Measurements from ENCODE around the gene ADAMTS12.
"Not testable (repeated sequence)": the region's sequence is repeated elsewhere in the genome, so short reads cannot be mapped to it uniquely, and the experiment has no call there.

ADAMTS12 gene

DNA sequence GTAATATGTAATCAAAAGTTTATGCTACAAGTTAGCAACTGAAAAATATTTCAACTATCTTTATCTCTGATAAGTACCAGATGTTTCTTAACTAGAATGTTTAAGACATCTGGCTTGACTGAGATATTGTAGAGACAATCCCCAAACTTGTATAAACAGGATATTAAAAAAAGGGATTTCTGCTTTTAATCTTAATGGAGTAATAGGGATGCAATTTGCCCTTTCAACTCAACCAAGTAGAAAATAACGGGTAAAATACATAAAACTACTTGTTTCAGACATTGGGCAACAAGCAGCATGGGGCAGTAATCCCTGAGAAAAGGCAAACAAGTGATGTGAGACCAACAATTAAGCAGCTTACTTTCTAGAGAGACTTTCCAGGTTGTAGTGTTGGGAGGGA, 9.4 kb upstream of the ADAMTS12 start:
- no peak for DNase-seq

DNA sequence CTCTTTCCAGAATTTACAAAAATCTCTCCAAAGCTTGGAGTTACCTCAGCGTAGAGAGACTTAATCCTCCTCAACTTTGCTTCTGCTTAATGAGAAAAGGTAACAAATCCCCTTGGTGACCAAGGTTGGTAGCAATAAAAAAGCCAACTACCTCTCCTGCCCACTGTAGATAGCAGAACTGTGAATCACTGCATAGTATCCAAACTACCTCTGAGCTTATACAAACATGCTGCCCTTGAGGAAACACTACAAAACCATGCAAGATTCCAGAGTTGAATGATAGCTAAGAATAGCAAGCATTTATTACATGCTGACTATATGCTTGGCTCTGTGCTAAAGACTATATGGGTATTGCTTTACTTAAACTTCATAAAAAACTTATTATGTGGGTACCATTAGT, 2.8 kb upstream of the ADAMTS12 start:
- DNase-seq, result no peak

DNA sequence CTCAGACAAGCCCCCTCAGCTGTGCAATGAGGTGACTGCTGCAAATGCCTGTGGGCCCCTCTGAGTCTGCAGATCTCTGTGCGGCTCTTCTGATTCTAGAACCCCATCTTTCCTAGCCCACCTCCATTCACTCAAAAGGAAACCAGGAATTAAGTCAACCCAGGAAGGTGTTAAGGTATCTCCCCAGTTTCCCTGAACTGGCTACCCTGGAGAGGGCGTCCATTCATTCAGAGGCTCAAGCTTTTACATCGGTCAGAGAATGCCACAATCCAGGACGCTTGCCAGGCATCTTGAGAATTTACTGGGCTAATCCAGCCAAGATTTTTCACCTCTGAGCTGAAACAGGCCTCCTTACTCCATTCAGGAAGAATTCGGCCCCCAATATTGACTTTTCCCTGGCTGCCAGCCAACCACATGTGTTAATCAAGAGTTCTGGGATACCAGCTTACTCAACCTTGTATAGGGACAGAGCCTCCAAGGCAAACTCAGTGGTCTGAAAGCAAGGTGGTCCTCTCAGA, 889 bp upstream of the ADAMTS12 start:
- no peak for DNase-seq

GRCh38 chr5:33891446-33891787, 373 bp downstream of the ADAMTS12 start:
- no peak for DNase-seq

DNA sequence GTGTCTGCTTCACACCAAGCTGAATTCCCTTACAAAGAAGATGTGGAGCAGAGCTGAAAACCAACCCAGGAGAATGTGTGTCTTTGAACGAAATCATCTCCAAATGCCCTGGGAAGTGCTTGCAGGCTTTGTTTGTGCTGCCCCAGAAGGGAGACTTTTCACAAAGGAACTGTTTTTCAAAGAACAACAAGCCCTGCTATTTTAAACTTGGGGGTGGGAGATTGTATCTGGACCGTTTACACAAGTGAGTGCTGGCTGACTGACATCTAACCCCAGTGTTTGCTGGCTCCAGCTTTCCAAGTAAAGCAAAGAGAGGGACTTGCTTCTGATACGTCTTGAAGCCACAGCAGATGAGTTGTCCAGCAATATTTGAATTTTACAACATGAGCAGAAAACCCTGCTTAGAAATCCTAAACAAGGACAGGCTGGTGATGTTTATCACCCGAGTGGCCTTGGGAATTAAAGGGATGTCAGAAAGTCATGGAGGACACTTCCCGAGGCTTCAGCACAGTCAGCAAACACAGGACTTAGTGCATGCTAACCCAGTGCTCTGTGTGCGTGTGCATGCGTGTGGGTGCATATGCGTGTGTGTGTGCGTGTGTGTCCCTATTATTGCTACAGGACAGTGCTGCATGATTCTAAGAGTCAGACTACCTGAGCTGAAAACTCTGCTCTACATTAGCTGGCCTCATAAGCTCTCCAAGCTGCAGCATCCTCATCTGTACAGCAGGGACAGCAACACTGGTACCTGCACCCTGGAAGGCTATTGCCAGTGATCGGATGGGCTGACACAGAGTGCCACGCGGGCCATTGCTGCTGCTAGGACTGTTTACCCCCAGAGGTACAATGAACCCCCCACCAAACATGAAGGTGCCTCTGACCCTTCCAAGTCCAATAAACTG, 1.4 kb downstream of the ADAMTS12 start:
- DNase-seq, result no peak

GRCh38 chr5:33888587-33888986, 3.2 kb downstream of the ADAMTS12 start:
- no peak for DNase-seq

DNA sequence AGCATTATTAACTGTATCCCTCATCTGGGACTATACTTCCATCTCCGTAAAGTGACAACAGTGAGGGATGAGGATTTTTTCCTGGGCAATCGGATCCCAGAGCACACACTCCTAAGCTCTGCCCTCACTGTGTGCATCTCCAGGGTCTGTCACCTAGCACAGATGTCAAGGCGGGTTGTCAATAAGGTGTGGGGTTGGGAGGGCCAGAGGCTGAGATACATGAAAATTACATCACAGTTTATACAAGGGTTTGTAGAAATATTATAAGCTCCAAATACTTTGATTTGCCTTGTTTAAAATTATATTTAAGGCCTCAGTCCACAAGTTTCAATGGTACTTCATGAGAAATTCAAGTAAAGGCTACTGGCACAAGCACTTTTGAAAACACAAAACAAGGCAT, 4.5 kb downstream of the ADAMTS12 start:
- DNase-seq, result no peak

DNA sequence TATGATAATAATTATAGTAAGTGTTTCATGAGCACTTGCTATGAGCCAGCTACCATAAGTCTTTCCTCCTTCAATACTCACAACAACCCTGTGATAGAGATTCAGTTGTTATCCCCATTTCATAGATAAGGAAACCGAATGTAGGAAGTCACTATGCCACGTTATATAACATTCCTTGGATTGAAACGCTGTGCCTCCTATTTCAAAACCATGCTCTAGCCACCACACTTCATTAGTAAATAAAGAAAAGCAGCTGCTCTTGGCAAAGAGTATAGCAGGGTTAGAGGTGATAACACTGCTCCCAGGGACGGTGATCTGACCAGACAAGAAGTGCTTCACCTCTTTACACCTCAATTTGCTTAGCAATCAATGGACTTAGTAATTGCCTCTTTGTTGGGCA, 5.5 kb downstream of the ADAMTS12 start:
- DNase-seq, result no peak

- no peak for DNase-seq
Measured at GRCh38 chr5:33885679-33886078, 6.1 kb downstream of the ADAMTS12 start.

DNA sequence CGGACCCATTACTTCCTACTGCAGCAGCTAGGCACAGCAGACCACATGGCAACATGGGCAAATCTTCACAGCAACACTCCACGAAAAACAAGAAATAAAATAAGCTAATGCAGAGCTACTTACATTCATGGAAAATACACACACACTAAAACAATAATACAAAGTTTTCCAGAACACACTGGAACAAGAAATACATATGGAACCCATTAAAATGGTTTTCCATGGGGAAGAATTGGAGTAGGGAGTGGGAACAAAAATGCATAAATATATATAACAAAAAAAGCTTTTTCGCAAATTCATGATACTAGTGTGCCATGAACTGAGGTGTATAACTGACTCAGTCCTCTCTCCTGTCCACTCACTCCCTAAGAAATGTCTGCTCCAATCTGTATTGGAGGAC, 8.3 kb downstream of the ADAMTS12 start:
- DNase-seq, result no peak

DNA sequence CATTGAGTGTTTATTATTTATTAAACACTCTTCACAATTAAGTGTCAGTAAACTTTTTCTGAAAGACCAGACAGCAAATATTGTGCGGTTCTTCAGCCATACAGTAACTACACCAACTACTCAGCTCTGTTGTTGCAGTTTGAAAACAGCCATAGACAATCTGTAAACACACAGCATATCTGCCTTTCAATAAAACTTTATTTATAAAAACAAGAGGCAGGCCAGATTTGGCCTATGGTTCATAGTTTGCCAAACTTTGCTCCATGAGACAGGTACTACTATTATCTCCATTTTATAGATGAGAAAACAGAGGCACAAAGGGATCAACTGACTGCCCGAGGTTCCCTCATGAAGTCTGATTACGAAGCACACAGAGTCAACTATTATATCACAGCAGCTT, 11.5 kb downstream of the ADAMTS12 start:
- no peak for DNase-seq

DNA sequence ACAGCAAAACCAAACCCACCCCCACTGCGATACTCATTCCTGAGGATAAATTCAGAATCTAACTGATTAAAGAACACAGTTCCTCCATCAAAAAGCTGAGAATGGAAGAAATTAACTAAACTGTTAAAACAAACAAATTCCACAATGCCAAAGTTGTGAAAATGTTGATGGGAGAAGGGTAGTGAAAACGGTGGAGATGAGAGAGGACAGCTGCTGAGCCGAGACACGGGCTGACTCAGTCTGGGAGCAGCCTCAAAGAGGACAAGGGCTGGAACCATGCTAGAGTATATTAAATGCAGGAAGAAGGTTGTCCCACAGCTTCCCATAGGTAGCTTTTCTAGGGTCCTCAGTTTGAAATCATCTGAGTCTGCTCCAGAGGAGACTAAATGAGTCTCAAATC, 14.3 kb downstream of the ADAMTS12 start:
- no peak for DNase-seq

DNA sequence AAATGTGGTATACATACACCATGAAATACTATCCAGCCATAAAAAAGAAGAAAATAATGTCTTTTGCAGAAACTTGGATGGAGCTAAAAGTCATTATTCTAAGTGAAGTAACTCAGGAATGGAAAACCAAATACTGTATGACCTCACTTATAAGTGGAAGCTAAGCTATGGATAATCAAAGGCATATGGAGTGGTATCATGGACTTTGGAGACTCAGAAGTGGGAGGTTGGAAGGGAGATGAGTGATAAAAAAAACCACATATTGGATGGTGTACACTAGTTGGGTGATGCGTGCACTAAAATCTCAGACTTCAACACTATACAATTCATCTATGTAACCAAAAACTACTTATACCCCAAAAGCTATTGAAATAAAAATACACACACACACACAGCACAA, 24.5 kb downstream of the ADAMTS12 start:
- DNase-seq, result no peak

DNA sequence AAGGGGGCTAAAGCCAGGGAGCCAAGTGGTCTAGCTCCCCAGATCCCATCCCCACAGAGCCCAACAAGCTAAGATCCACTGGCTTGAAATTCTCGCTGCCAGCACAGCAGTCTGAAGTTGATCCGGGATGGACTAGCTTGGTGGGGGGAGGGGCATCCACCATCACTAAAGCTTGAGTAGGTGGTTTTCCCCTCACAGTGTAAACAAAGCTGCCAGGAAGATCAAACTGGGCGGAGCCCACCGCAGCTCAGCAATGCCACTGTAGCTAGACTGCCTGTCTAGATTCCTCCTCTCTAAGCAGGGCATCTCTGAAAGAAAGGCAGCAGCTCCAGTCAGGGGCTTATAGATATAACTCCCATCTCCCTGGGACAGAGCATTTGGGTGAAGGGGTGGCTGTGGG, 32.6 kb downstream of the ADAMTS12 start:
- DNase-seq, result not testable (repeated sequence)

DNA sequence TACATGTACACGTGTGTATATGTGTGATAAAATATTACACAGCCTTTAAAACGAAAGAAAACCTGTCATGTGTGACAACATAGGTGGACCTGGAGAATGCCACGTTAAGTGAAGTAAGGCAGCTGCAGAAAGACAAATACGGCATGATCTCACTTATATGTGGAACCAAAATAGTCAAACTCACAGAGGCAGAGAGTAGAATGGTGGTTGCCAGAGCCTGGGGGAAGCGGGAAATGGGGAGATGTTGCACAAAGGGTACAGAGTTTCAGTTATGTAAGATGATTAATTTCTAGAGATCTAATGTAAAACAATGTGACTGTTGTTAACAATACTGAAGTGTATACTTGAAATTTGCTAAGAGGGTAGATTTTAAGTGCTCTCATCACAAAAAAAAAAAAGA, 34.8 kb downstream of the ADAMTS12 start:
- no peak for DNase-seq

DNA sequence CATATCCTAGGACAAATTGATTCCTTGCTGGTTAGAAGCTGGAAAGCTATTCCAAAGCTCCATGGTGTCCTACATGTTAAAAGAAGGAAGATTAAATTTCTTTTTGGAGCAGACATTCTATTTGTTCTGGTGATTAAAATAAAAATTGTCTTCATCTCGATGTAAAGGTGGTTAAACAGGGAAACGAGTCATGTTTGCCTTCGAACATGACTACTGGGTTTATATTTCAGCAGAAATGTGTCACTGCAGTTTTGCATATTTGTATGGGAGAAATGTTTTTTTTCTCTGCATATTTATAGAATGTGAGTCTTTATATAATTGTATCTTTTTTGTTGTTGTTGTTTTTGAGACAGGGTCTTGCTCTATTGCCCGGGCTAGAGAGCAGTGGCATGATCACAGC, 36.4 kb downstream of the ADAMTS12 start:
- no peak for DNase-seq

GRCh38 chr5:33854733-33855151, 37.0 kb downstream of the ADAMTS12 start:
- DNase-seq, result no peak

GRCh38 chr5:33852837-33853236, 39.0 kb downstream of the ADAMTS12 start:
- no peak for DNase-seq

- no peak for DNase-seq
Measured at GRCh38 chr5:33852319-33852718, 39.5 kb downstream of the ADAMTS12 start.

DNA sequence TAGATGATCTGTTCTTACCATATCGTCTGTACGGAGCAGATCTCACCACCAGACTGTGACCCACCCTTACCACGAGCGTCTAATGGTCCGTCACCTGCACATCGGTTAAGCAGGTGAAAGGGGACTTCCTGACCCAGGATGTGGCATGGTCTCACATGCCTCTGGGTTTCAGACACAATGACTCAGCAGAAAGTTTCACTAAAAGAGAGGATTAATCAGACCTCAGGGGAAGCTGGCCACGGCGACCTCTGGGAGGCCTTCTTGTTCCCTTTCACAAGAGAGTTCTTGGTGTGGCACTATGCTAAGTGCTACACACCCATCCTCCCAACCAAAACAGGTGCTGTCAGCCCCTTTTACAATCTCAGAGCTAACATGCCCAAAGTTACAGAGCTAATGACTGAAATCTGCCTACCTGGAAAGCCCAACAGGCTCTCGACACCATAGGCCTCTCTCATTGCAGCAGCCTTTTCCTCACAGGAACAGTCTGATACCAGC, 41.6 kb downstream of the ADAMTS12 start:
- DNase-seq, result no peak

- DNase-seq, result no peak
Measured at GRCh38 chr5:33848554-33848953, 43.2 kb downstream of the ADAMTS12 start.

GRCh38 chr5:33846851-33847250, 44.9 kb downstream of the ADAMTS12 start:
- DNase-seq, result no peak

DNA sequence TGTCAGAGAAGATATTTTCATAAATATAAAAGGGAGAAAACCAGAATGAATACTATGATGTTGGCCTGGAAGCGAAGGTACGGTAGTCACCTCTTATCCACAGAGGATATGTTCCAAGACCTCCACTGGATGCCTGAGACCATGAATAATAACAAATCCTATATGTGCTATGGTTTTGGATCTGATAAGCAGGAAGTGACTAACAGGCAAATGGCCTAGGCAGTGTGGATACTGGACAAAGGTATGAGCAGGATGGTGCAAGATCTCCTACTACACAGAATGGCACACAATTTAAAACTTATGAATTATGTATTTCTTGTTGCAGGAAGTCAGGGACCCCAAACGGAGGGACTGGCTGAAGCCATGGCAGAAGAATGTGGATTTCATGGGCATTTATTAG, 48.2 kb downstream of the ADAMTS12 start:
- peak; percentile 47 for DNase-seq

- no peak for DNase-seq
Measured at GRCh38 chr5:33842456-33842855, 49.3 kb downstream of the ADAMTS12 start.

GRCh38 chr5:33841891-33842290, 49.9 kb downstream of the ADAMTS12 start:
- DNase-seq, result no peak

Data from 8988T (cell line).